ENCODE results near the gene ADAMTSL1. TPM values are rescaled to one million over a fixed set of nuclear protein-coding genes. Genes with fewer than 3 reads are reported as not detected.

ADAMTSL1 gene
- total RNA-seq, 1 experiment from 2014 or later: 1.2 TPM

DNA sequence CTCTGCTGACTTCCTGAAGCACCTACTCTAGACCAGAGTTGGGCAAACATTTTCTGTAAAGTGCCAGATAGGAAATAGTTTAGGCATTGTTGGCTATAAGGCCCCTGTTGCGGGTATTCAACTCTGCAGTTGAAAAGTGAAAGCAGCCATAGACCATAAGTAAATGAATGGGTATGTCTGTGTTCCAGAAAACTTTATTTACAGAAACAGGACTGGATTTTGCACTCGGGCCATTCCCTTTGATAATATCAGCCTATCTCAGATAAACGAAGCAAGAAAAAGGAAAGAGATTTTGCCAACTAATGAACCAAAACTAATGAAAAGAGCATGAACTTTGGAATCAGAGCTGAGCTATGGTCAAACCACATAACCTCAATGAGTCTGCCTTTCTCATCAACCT, 374.7 kb downstream of the ADAMTSL1 start:
- Mint-ChIP-seq H3K9me3 (peaks cover 11 to 14% of the 10 kb centered on the region in 2 experiments), H3K36me3 (ENCODE audit: insufficient read depth in 1 of 3, low read depth in 3 of 3) (peaks cover 5 to 10% (median 7%) of the 10 kb centered on the region in 3 experiments), H3K27me3 (ENCODE audit: low read depth) (no peaks in the 10 kb centered on the region), H3K27ac (no peak overlapping the region), H3K4me3 (no peak overlapping the region), H3K4me1 (no peaks in the 10 kb centered on the region)
- no peak overlapping the region for H3K14ac ChIP-seq (ENCODE audit: insufficient read depth, low read length)
- H3K23ac ChIP-seq (ENCODE audit: insufficient read length, low read depth, low read length): no peak overlapping the region
- H4K91ac ChIP-seq (ENCODE audit: insufficient read length, low read depth, low read length): no peak overlapping the region
- no peak overlapping the region for H2BK15ac ChIP-seq (ENCODE audit: low read depth, low read length)
- H2AFZ ChIP-seq (ENCODE audit: low read length): no peak overlapping the region
- H4K5ac ChIP-seq (ENCODE audit: insufficient read length, low read depth, low read length): no peak overlapping the region
- no peak overlapping the region for H4K8ac ChIP-seq (replicated peaks; ENCODE audit: insufficient read length, low read depth, low read length)
- H3K27me3 ChIP-seq (ENCODE audit: insufficient read depth, low read length): no peaks in the 10 kb centered on the region
- no peak overlapping the region for H3K4ac ChIP-seq (ENCODE audit: low read depth, low read length)
- no peak for DNase-seq
- H4K20me1 ChIP-seq (ENCODE audit: control insufficient read depth, insufficient read depth, insufficient read length): no peaks in the 10 kb centered on the region
- H3K9me3 ChIP-seq (ENCODE audit: control insufficient read depth, low read depth, low read length): peaks cover 8% of the 10 kb centered on the region
- no peak overlapping the region for H3K27ac ChIP-seq (ENCODE audit: insufficient read length, low read depth, low read length)
- H2BK12ac ChIP-seq (ENCODE audit: insufficient read length, low read depth, low read length): no peak overlapping the region
- no peaks in the 10 kb centered on the region for H3K79me1 ChIP-seq (ENCODE audit: insufficient read depth, low read depth, low read length, poor library complexity, severe bottlenecking)
- WGBS (ENCODE audit: extremely low coverage, insufficient read length, low lambda C conversion rate): no CpG with 5 or more reads among the region's 3 CpGs
- H3K9ac ChIP-seq (ENCODE audit: extremely low read depth, insufficient read length, low read length): no peak overlapping the region
- no peaks in the 10 kb centered on the region for H3K4me1 ChIP-seq (ENCODE audit: insufficient read depth, low read length)
- peak overlapping the region; percentile 64 for H2BK20ac ChIP-seq (ENCODE audit: low read depth, low read length, poor library complexity, severe bottlenecking)
- H3K18ac ChIP-seq (ENCODE audit: insufficient read length, low read depth, low read length): no peak overlapping the region
- H2BK5ac ChIP-seq (ENCODE audit: insufficient read length, low read length): no peak overlapping the region
- H2BK120ac ChIP-seq (ENCODE audit: low read depth, low read length, poor library complexity, severe bottlenecking): no peak overlapping the region
- H3K56ac ChIP-seq (ENCODE audit: insufficient read length, low read depth, low read length): no peak overlapping the region
- no peaks in the 10 kb centered on the region for H3K23me2 ChIP-seq (ENCODE audit: insufficient read length, low read depth, low read length, poor library complexity, severe bottlenecking)
- TF ChIP-seq, protein P1, sequence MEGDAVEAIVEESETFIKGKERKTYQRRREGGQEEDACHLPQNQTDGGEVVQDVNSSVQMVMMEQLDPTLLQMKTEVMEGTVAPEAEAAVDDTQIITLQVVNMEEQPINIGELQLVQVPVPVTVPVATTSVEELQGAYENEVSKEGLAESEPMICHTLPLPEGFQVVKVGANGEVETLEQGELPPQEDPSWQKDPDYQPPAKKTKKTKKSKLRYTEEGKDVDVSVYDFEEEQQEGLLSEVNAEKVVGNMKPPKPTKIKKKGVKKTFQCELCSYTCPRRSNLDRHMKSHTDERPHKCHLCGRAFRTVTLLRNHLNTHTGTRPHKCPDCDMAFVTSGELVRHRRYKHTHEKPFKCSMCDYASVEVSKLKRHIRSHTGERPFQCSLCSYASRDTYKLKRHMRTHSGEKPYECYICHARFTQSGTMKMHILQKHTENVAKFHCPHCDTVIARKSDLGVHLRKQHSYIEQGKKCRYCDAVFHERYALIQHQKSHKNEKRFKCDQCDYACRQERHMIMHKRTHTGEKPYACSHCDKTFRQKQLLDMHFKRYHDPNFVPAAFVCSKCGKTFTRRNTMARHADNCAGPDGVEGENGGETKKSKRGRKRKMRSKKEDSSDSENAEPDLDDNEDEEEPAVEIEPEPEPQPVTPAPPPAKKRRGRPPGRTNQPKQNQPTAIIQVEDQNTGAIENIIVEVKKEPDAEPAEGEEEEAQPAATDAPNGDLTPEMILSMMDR (conservative IDR thresholded peaks at IDR 0.05): no peak
- no peak overlapping the region for H3K4me2 ChIP-seq (ENCODE audit: insufficient read depth, insufficient read length, low read length)
- no peak overlapping the region for H3T11ph ChIP-seq (ENCODE audit: low read length)
- no peaks in the 10 kb centered on the region for H3K79me2 ChIP-seq (ENCODE audit: insufficient read depth, low read length)
- H2AK5ac ChIP-seq (ENCODE audit: insufficient read length, low read length): no peak overlapping the region

Data from H9 (cell line).